Bronchial epithelial cell (primary cell): ENCODE measurements around the gene RSPH1. TPM values are rescaled to one million over a fixed set of nuclear protein-coding genes. Genes with fewer than 3 reads are reported as not detected.

Source experiments
- DNase-seq: peaks from one replicate; pipeline ENCODE4 v3.0.0-alpha.2; 2010; ENCODE audit warnings: low read depth
- FAIRE-seq: peaks from 2 replicates; lab custom pipeline; 2011; peaks lifted over from hg19 to GRCh38; lab: Jason Lieb, UNC
- H3K27me3 ChIP-seq: 2 replicates; pipeline ENCODE4 v1.5.1; 2011; ENCODE audit warnings: low read length; ENCODE audit not compliant: control insufficient read depth, insufficient read depth
- H3K36me3 ChIP-seq: 2 replicates; pipeline ENCODE4 v1.5.1; 2011; ENCODE audit warnings: low read length; ENCODE audit not compliant: control insufficient read depth, insufficient read depth
- H3K4me3 ChIP-seq: 2 replicates; pipeline ENCODE4 v1.5.1; 2011; ENCODE audit warnings: mild to moderate bottlenecking, low read depth, low read length, control low read depth
- CTCF ChIP-seq: IDR thresholded peaks from 2 replicates; pipeline ENCODE4 v1.5.1; 2011; ENCODE audit warnings: mild to moderate bottlenecking, moderate library complexity, low read length, control low read depth, inconsistent platforms; ENCODE audit not compliant: insufficient read depth, severe bottlenecking
- total RNA-seq: library from RNA; depleted of rRNA; stranded (reverse); fragments of >200 nt; gene quantifications from 2 replicates; pipeline ENCODE4 v1.2.1, GENCODE V29; 2014

Gene RSPH1
- total RNA-seq, 1 donor from 2014 or later: under 0.01 TPM

- H3K4me3 ChIP-seq: no peak overlapping the region
- DNase-seq (no peak), FAIRE-seq (no peak)
- H3K27me3 ChIP-seq: no peaks in the 10 kb centered on the region
- no peaks in the 10 kb centered on the region for H3K36me3 ChIP-seq
- TF ChIP-seq CTCF: no peak
These were observed 4.2 kb upstream of the RSPH1 start for GRCh38 chr21:42500225-42500624.

- no peak for FAIRE-seq
- DNase-seq: no peak
- H3K27me3 ChIP-seq: no peaks in the 10 kb centered on the region
- H3K36me3 ChIP-seq: no peaks in the 10 kb centered on the region
- TF ChIP-seq CTCF: no peak
- H3K4me3 ChIP-seq: no peak overlapping the region
These were observed 3.6 kb upstream of the RSPH1 start for GRCh38 chr21:42499444-42500112.

GRCh38 chr21:42498012-42498411 is 2.0 kb upstream of the RSPH1 start:
- no peaks in the 10 kb centered on the region for H3K27me3 ChIP-seq
- H3K4me3 ChIP-seq: no peak overlapping the region
- FAIRE-seq (no peak), DNase-seq (no peak)
- TF ChIP-seq CTCF: no peak
- H3K36me3 ChIP-seq: no peaks in the 10 kb centered on the region

- no peak for DNase-seq
- Histone ChIP-seq H3K36me3 (no peaks in the 10 kb centered on the region), H3K4me3 (peak overlapping the region; percentile 62), H3K27me3 (no peaks in the 10 kb centered on the region)
- no peak for FAIRE-seq
- no peak for TF ChIP-seq CTCF
These were observed 797 bp upstream of the RSPH1 start for GRCh38 chr21:42496839-42497202.

- TF ChIP-seq CTCF: no peak
- Histone ChIP-seq H3K27me3 (no peaks in the 10 kb centered on the region), H3K36me3 (no peaks in the 10 kb centered on the region), H3K4me3 (peak overlapping the region; percentile 62)
- DNase-seq (peak; percentile 24), FAIRE-seq (no peak)
These were observed 282 bp downstream of the RSPH1 start for GRCh38 chr21:42495765-42496119.

GRCh38 chr21:42495027-42495426 is 997 bp downstream of the RSPH1 start:
- H3K27me3 ChIP-seq: no peaks in the 10 kb centered on the region
- FAIRE-seq (no peak), DNase-seq (no peak)
- TF ChIP-seq CTCF: no peak
- H3K4me3 ChIP-seq: no peak overlapping the region
- no peaks in the 10 kb centered on the region for H3K36me3 ChIP-seq
